A673 (cell line): ENCODE results near the gene STK33.

ENCODE experiments used
- CTCF ChIP-seq: fragments of 300-800, 200-600 bp; sonication (generic); conservative IDR thresholded peaks from 2 replicates; pipeline ENCODE4 v1.5.1; 2017; ENCODE audit warnings: low read depth, mild to moderate bottlenecking, antibody characterized with exemption, low read length, moderate library complexity, mixed read lengths
- EZH2 ChIP-seq: fragments of 200-600 bp; sonication (generic); IDR thresholded peaks from 2 replicates; pipeline ENCODE4 v1.6.1; 2017; ENCODE audit warnings: borderline replicate concordance, low read depth, mild to moderate bottlenecking, mixed read lengths, antibody characterized with exemption, low read length; ENCODE audit not compliant: poor library complexity, severe bottlenecking

- TF ChIP-seq CTCF: no peak
- no peak for TF ChIP-seq EZH2
Observed at GRCh38 chr11:8545698-8546366, 48.2 kb downstream of the STK33 start.
